ENCODE data around the gene SLC49A3. TPM values are rescaled to one million over a fixed set of nuclear protein-coding genes. Genes with fewer than 3 reads are reported as not detected.

SLC49A3 gene
- total RNA-seq, 4 donors from 2014 or later = 1.3 to 3.4 (median 2.2) TPM

DNA sequence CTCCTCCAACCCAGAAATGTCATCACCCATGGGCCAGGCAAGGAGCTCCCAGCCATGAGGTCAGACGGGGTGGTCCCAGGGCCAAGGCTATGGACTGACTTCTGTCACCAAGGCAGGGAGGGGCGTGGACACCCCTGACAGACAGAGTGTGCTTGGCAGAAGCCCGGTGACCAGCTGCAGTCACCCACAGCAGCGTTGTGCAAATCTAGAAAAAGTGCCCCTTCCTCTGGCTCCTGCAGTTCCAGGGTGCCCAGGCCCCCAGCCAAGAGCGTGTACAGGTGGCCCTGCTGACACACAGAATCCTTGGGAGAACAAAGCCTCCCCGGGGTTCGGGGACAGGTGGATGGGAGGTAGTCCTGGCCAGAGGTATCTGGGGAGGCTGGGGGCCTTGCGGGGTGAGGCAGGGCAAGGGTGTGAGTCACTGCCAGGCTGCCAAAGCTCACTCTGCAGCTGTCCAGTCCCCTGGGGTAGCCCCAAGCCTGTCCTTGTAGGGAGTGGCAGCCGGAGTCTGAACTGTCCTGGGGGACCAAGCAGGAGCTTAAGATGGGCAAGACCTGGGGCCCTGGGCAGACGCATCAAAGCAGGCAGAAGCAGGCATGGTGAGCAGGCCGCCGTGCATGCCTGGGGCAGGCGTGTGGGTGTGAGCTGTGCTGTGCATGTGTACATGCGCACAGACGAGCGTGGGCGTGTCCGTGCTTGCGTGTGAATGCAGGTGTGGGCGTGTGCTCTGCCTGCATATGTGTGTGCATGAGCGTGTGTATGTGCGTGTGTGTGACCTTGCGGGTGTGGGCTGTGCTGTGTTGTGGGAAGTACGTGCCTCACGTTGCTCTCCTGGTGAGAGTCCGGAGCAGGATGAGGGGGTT, 11.3 kb downstream of the SLC49A3 start:
- Histone ChIP-seq H3K4me3 (no peak overlapping the region), H3K4me1 (peaks cover 37 to 54% of the 10 kb centered on the region in 2 donors), H3K27me3 (peaks cover 0 to 21% (median 6%) of the 10 kb centered on the region in 3 donors), H3K9me3 (no peaks in the 10 kb centered on the region), H3K27ac (peak overlapping the region in 2 of 4 donors; percentile 96 to 99), H3K36me3 (peaks cover 0 to 3% of the 10 kb centered on the region in 2 donors)
- intact Hi-C loops (cut with DNase I; ENCODE audit: low total_unique reads) = loop anchor here (10.0 kb wide), 1 partner anchor 183 kb away; the partner anchor contains the start of genes PIGG and ZNF721
- in situ Hi-C loops (cut with MboI; ENCODE audit: low sequenced_read_pairs in 4 of 4) = loop anchor here in 1 of 4 donors (10.0 kb wide), 1 partner anchor 107 kb away; no protein-coding TSS in a partner anchor
- TF ChIP-seq POLR2A (IDR thresholded peaks at IDR 0.05) = no peak
- TF ChIP-seq CTCF (IDR thresholded peaks at IDR 0.05 in 4 of 5, conservative IDR thresholded peaks at IDR 0.05 in 1 of 5) = no peak
- ATAC-seq = no peak
- peak in 1 of 2 donors; percentile 49 for DNase-seq

- TF ChIP-seq POLR2A (IDR thresholded peaks at IDR 0.05) (no peak), CTCF (IDR thresholded peaks at IDR 0.05 in 4 of 5, conservative IDR thresholded peaks at IDR 0.05 in 1 of 5) (no peak)
- ATAC-seq (no peak), DNase-seq (no peak)
- intact Hi-C loops (cut with DNase I; ENCODE audit: low total_unique reads) = loop anchor here (10.0 kb wide), 1 partner anchor 182 kb away; the partner anchor contains the start of genes PIGG and ZNF721
- Histone ChIP-seq H3K36me3 (peaks cover 0 to 11% of the 10 kb centered on the region in 2 donors), H3K4me1 (peaks cover 37 to 55% of the 10 kb centered on the region in 2 donors), H3K4me3 (no peak overlapping the region), H3K27me3 (peaks cover 0 to 21% (median 6%) of the 10 kb centered on the region in 3 donors), H3K27ac (peak overlapping the region in 2 of 4 donors; percentile 96 to 99), H3K9me3 (no peaks in the 10 kb centered on the region)
- in situ Hi-C loops (cut with MboI; ENCODE audit: low sequenced_read_pairs in 4 of 4) = loop anchor here in 1 of 4 donors (10.0 kb wide), 1 partner anchor 108 kb away; no protein-coding TSS in a partner anchor
These were observed 12.1 kb downstream of the SLC49A3 start for GRCh38 chr4:676871-677235.

DNA sequence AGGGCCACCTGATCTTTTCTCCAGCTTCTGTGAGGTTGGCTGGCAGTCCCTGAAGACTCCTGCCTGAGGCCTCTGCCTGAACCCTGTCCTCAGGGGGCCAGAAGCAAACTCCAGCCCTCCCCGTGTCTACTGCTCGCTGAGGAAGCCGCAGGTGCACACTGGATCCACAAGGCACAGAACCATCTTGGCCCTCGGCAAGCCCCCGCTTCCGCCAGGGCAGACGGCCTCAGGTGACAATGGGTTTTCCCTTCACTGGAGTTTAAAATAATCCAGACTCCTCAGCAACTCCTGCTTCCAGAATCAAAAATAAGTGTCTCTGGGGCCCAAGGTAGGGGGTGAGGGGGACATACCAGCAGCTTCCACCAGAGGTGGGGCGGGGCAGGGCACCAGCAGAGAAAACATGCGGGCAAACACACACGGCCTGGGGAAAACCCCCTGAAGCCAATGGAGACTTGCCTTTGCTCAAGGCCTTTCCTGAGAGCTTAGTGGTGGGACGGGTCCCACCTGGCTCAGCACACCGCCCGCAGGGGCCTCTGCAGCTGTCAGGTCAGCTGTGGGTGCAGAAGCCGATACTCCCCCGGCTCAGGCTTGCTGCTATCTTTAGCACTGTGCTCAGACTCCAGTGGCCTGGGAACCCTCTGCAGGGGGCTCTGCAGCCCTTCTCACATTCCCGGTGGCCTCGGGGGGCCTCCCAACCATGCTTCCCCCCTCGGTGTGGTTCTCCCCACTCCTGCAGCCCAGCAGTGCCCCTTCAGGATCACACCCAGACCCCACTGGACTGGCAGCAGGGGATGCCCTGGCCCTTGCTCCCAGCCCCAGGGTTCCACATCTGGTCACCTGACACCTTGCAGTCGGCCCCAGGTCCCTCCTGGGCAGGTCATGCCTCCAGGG, 12.7 kb downstream of the SLC49A3 start:
- H3K4me3 ChIP-seq = no peak overlapping the region
- peak in 1 of 2 donors; percentile 24 for DNase-seq
- intact Hi-C loops (cut with DNase I; ENCODE audit: low total_unique reads) = loop anchor here (10.0 kb wide), 1 partner anchor 181 kb away; the partner anchor contains the start of genes PIGG and ZNF721
- TF ChIP-seq POLR2A (IDR thresholded peaks at IDR 0.05) = no peak
- TF ChIP-seq CTCF (IDR thresholded peaks at IDR 0.05 in 4 of 5, conservative IDR thresholded peaks at IDR 0.05 in 1 of 5) = no peak
- H3K4me1 ChIP-seq = peaks cover 37 to 55% of the 10 kb centered on the region in 2 donors
- H3K27me3 ChIP-seq = peaks cover 0 to 21% (median 6%) of the 10 kb centered on the region in 3 donors
- no peaks in the 10 kb centered on the region for H3K9me3 ChIP-seq
- in situ Hi-C loops (cut with MboI; ENCODE audit: low sequenced_read_pairs in 4 of 4) = loop anchor here in 1 of 4 donors (10.0 kb wide), 1 partner anchor 109 kb away; no protein-coding TSS in a partner anchor
- peak overlapping the region in 3 of 4 donors; percentile 23 to 99 (median 96) for H3K27ac ChIP-seq
- ATAC-seq = no peak
- H3K36me3 ChIP-seq = peaks cover 0 to 17% of the 10 kb centered on the region in 2 donors

Data from gastrocnemius medialis (tissue), 4 donors.